Gastrocnemius medialis (tissue), 4 donors: ENCODE measurements around the gene LHFPL2.

Experiments used
- CTCF ChIP-seq, 5 experiments: fragments of 450-650 bp in 3 of 5; fragments of 200-600 bp in 2 of 5; sonication (generic) in 2 of 5; IDR thresholded peaks in 4 of 5; conservative IDR thresholded peaks in 1 of 5; 1 replicate in 4 of 5; 2 replicates in 1 of 5; pipeline ENCODE4 v1.5.1; 2016 to 2019; ENCODE audit warnings: antibody characterized with exemption in 5 of 5, mild to moderate bottlenecking in 3 of 5, moderate library complexity in 3 of 5
- POLR2A ChIP-seq, 2 donors: fragments of 450-650 bp; IDR thresholded peaks; one replicate each; pipeline ENCODE4 v1.6.1; 2017; ENCODE audit warnings: antibody characterized with exemption in 2 of 2, mild to moderate bottlenecking in 2 of 2, moderate library complexity in 2 of 2

GRCh38 chr5:78534905-78535200 is 113.7 kb downstream of the LHFPL2 start:
- TF ChIP-seq CTCF (IDR thresholded peaks at IDR 0.05 in 4 of 5, conservative IDR thresholded peaks at IDR 0.05 in 1 of 5) (no peak), POLR2A (IDR thresholded peaks at IDR 0.05) (no peak)
